Gastrocnemius medialis (tissue), 4 donors: ENCODE results near the gene CDK16. TPM values are rescaled to one million over a fixed set of nuclear protein-coding genes. Genes with fewer than 3 reads are reported as not detected.

Source experiments
- ATAC-seq, 2 donors: fragments of 150-250 bp; one replicate each; pipeline ENCODE4 v1.9.1; 2016
- DNase-seq, 2 donors: peaks; one replicate each; pipeline ENCODE4 v3.0.0-alpha.2; 2019
- H3K27ac ChIP-seq, 4 donors: fragments of 200-600 bp; sonication (generic); 1 replicate in 1 of 4; 2 replicates in 3 of 4; pipeline ENCODE4 v1.5.1; 2016 to 2018; ENCODE audit warnings: mild to moderate bottlenecking in 2 of 4, moderate library complexity in 1 of 4
- H3K27me3 ChIP-seq, 3 donors: fragments of 200-600 bp; sonication (generic) in 2 of 3; 1 replicate in 1 of 3; 2 replicates in 2 of 3; pipeline versions ENCODE4 v1.5.1 to v1.6.0; 2016 to 2019; ENCODE audit warnings: mild to moderate bottlenecking in 1 of 3, moderate library complexity in 1 of 3
- H3K36me3 ChIP-seq, 2 donors: fragments of 200-600 bp; sonication (generic) in 1 of 2; one replicate each; pipeline ENCODE4 v1.5.1; 2017 to 2018
- H3K4me1 ChIP-seq, 2 donors: fragments of 200-600 bp; sonication (generic) in 1 of 2; one replicate each; pipeline ENCODE4 v1.5.1; 2016 to 2017; ENCODE audit warnings: mild to moderate bottlenecking in 2 of 2
- H3K4me3 ChIP-seq, 4 donors: fragments of 200-600 bp; sonication (generic) in 3 of 4; 1 replicate in 1 of 4; 2 replicates in 3 of 4; pipeline ENCODE4 v1.5.1; 2016 to 2019; ENCODE audit warnings: mild to moderate bottlenecking in 2 of 4
- H3K9me3 ChIP-seq, 3 donors: fragments of 200-600 bp; sonication (generic) in 2 of 3; 1 replicate in 1 of 3; 2 replicates in 2 of 3; pipeline ENCODE4 v1.5.1; 2016 to 2019
- CTCF ChIP-seq, 5 experiments: fragments of 450-650 bp in 3 of 5; fragments of 200-600 bp in 2 of 5; sonication (generic) in 2 of 5; IDR thresholded peaks in 4 of 5; conservative IDR thresholded peaks in 1 of 5; 1 replicate in 4 of 5; 2 replicates in 1 of 5; pipeline ENCODE4 v1.5.1; 2016 to 2019; ENCODE audit warnings: antibody characterized with exemption in 5 of 5, mild to moderate bottlenecking in 3 of 5, moderate library complexity in 3 of 5
- POLR2A ChIP-seq, 2 donors: fragments of 450-650 bp; IDR thresholded peaks; one replicate each; pipeline ENCODE4 v1.6.1; 2017; ENCODE audit warnings: antibody characterized with exemption in 2 of 2, mild to moderate bottlenecking in 2 of 2, moderate library complexity in 2 of 2
- in situ Hi-C, 4 donors: fragments of 200-750 bp; cut with MboI; loops; one replicate each; pipeline versions ENCODE4 v1.15.0 to v1.8.0; 2017; ENCODE audit warnings: low sequenced_read_pairs in 4 of 4
- intact Hi-C: fragments of 100-400 bp; cut with DNase I; formaldehyde crosslinking; loops from one replicate; pipeline ENCODE4 v1.15.1; 2023; ENCODE audit warnings: low total_unique reads
- total RNA-seq, 4 donors: library from RNA; depleted of rRNA; stranded (reverse); fragments of >200 nt; gene quantifications; one replicate each; pipeline versions ENCODE4 v1.1.0 to v1.2.3, GENCODE V29; 2016

Gene CDK16
- total RNA-seq, 4 donors from 2014 or later, result 124 to 208 (median 178) TPM

DNA sequence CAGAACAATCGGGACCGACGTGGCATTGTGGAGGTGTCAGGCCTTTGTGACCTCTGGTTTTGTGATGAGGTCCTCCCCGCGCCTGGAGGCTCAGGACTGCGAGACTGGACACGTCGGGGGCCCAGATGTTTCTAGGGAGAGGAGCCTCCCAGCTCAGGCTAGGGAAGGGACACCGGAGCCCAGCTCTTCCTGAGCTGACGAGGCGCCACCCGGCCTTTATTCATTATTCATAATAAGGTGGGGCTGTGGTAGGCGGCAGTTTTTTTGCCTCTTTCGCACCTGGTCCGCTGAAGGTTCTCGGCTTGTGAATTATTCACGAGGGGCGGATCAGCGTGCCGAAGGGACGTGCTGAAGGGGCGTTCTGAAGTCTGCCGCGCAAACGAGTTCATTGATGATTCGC, 27.1 kb upstream of the CDK16 start:
- Histone ChIP-seq H3K36me3 (peaks cover 0 to 4% of the 10 kb centered on the region in 2 donors), H3K27me3 (no peaks in the 10 kb centered on the region), H3K4me1 (peaks cover 16 to 25% of the 10 kb centered on the region in 2 donors), H3K9me3 (no peaks in the 10 kb centered on the region), H3K4me3 (peak overlapping the region; percentile 65 to 69 (median 68)), H3K27ac (peak overlapping the region; percentile 70 to 82 (median 78))
- DNase-seq, result no peak
- in situ Hi-C loops (loop anchor here in 3 of 4 donors (10.0 to 25.0 kb wide), 3 partner anchors 171 to 333 kb away; partner anchors contain the start of gene ZNF157 (in 1 of the 3)), intact Hi-C loops (loop anchor here (2.0 to 5.0 kb wide), 4 partner anchors 176 to 831 kb away; partner anchors contain the start of genes ELK1 and ZNF41)
- ATAC-seq, result no peak
- TF ChIP-seq POLR2A (IDR thresholded peaks at IDR 0.05) (no peak), CTCF (IDR thresholded peaks at IDR 0.05 in 4 of 5, conservative IDR thresholded peaks at IDR 0.05 in 1 of 5) (no peak)

DNA sequence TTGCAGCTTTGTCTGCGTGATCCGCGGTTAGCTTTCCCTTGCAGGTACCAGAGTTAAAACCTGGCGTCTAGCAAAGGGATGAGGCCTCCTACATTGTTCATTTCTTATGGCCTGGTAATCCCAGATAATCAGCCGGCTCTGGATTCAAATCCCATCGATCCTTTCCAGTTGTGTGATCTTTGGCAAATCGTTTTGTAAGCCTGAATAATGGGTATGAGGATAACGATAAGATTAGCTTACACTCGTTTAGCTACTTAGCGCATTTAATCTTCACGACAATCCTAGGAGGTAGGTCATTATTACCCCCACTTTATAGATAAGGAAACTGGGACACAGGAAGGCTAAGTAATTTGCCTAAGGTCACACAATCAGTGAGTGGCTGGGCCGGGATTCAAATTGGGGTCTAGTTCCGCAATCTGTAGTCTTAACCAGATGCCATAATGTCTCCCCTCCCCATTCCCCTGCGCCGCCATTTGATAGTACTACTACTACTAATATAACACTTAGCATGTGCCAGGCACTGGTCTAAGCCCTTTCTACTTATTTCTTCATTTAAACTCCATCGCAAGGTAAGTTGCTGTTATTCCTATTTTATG, 26.6 kb upstream of the CDK16 start:
- peaks cover 19 to 31% of the 10 kb centered on the region in 2 donors for H3K4me1 ChIP-seq
- H3K9me3 ChIP-seq, result no peaks in the 10 kb centered on the region
- intact Hi-C loops, result loop anchor here (2.0 to 5.0 kb wide), 4 partner anchors 175 to 830 kb away; partner anchors contain the start of genes ELK1 and ZNF41
- H3K27ac ChIP-seq, result no peak overlapping the region
- TF ChIP-seq POLR2A (IDR thresholded peaks at IDR 0.05) (no peak), CTCF (IDR thresholded peaks at IDR 0.05 in 4 of 5, conservative IDR thresholded peaks at IDR 0.05 in 1 of 5) (no peak)
- in situ Hi-C loops, result loop anchor here in 3 of 4 donors (10.0 to 25.0 kb wide), 3 partner anchors 170 to 333 kb away; partner anchors contain the start of gene ZNF157 (in 1 of the 3)
- DNase-seq (no peak), ATAC-seq (no peak)
- H3K4me3 ChIP-seq, result peak overlapping the region in 3 of 4 donors; percentile 65 to 69 (median 68)
- no peaks in the 10 kb centered on the region for H3K27me3 ChIP-seq
- no peaks in the 10 kb centered on the region for H3K36me3 ChIP-seq

DNA sequence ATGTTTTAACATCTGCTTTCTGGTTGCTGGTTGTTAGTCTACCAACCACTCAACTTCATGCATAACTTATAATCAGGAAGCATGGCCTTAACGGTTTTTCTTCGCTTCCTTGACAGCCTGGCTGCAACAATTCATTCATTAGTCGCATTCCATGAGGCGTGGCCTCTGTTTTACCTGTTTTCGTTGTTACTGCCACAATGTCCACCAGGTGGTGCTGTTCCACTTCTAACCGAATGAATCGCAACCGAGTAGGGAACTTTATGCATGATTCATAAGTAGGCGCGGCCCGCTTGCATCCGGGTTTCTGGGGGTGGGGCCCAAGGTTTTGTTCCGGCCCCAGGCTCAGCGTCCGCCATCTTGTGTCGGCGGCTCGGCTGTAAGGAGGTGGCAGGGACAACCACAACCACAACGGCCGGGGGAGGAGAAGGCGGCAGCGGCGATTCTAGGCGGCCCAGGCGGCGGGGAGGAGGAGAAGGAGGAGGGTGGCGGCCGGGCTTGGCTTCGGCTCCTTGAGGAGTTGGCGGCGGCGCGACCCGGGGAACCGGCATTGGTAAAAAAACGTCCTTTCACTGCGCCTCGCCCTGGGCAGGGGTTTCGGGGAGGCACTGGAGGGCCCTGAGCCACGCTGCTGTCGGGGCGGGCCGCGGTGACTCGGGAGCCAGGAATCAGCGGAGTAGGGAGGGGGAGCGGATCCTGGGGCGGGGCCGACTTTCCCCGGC, 24.8 kb upstream of the CDK16 start, which contains the start of gene UBA1:
UBA1 (plus strand) TSS at position 355 of the 719 bp plus-strand sequence. CDS start 4,974 bp downstream, outside the sequence.
- Histone ChIP-seq H3K4me3 (peak within 1 kb of the TSS; percentile 69 to 97 (median 89)), H3K27ac (peak within 1 kb of the TSS; percentile 98 to 100 (median 98)), H3K9me3 (no peaks in the 10 kb centered on the region), H3K4me1 (peaks cover 29 to 46% of the 10 kb centered on the region in 2 donors), H3K36me3 (peaks cover 0 to 6% of the 10 kb centered on the region in 2 donors), H3K27me3 (no peaks in the 10 kb centered on the region)
- TF ChIP-seq POLR2A (IDR thresholded peaks at IDR 0.05) (peak; percentile 84 to 86), CTCF (IDR thresholded peaks at IDR 0.05 in 4 of 5, conservative IDR thresholded peaks at IDR 0.05 in 1 of 5) (peak; percentile 58 to 96 (median 91))
- peak; percentile 84 to 92 for DNase-seq
- peak; percentile 79 to 84 for ATAC-seq
- intact Hi-C loops, result loop anchor here (1.0 to 5.0 kb wide), 7 partner anchors 25 to 829 kb away; partner anchors contain the start of genes CDK16, USP11 and ZNF41
- in situ Hi-C loops, result loop anchor here in 3 of 4 donors (10.0 to 25.0 kb wide), 3 partner anchors 169 to 331 kb away; partner anchors contain the start of gene ZNF157 (in 1 of the 3)

DNA sequence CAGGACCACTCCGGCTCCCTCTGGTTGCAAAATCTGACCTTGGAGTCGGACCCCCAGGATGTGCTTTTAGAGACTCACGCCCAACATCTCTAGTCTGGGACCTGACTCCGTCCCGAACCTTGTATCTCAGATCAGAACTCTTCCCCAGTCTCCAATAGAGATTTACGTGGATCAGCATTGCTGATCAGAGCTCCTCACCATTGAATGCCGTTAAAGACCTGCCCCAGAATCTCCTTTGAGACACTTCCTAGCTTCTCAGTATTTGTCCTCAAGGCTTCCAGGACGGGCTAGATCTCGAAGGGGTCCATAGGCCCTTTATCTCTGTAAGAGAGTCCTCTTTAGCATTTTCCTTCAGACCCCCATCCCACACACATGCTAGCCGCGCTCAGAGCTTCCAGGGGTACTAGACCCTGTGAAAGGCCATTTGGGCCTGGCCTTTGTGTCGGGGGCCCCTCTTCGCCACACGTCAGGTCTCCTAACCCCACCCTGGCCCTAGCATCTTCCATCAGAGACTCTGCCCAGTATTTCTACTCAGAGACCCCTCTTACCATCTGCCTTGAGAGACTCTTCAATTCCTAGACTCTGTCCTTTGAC, 24.2 kb upstream of the CDK16 start:
- H3K27me3 ChIP-seq, result no peaks in the 10 kb centered on the region
- intact Hi-C loops (loop anchor here (5.0 kb wide), 3 partner anchors 173 to 828 kb away; partner anchors contain the start of gene ZNF41), in situ Hi-C loops (loop anchor here in 3 of 4 donors (10.0 to 25.0 kb wide), 3 partner anchors 168 to 331 kb away; partner anchors contain the start of gene ZNF157 (in 1 of the 3))
- TF ChIP-seq POLR2A (IDR thresholded peaks at IDR 0.05) (no peak), CTCF (IDR thresholded peaks at IDR 0.05 in 4 of 5, conservative IDR thresholded peaks at IDR 0.05 in 1 of 5) (no peak)
- no peaks in the 10 kb centered on the region for H3K9me3 ChIP-seq
- peak overlapping the region; percentile 98 to 100 (median 98) for H3K27ac ChIP-seq
- H3K4me3 ChIP-seq, result peak overlapping the region; percentile 69 to 97 (median 89)
- peaks cover 36 to 53% of the 10 kb centered on the region in 2 donors for H3K4me1 ChIP-seq
- ATAC-seq, result peak; percentile 10 to 13
- H3K36me3 ChIP-seq, result peaks cover 4 to 13% of the 10 kb centered on the region in 2 donors
- DNase-seq, result no peak
